H1 (cell line): Measurements from ENCODE around the gene RASGEF1B. TPM values are rescaled to one million over a fixed set of nuclear protein-coding genes. Genes with fewer than 3 reads are reported as not detected.
A peak's percentile ranks its signal among the peaks of the same experiment; 100 is the strongest.

Experiments
- ASH2L ChIP-seq: fragments of 200-600, 300-600 bp; sonication (generic); IDR thresholded peaks from one replicate; pipeline ENCODE4 v1.7.1; 2017; ENCODE audit warnings: low read length
- BRCA1 ChIP-seq: IDR thresholded peaks from 2 replicates; pipeline ENCODE4 v1.6.1; 2012; ENCODE audit warnings: low read depth, low read length, improper control_type of control experiment
- CEBPB ChIP-seq: IDR thresholded peaks from 2 replicates; pipeline ENCODE4 v1.6.1; 2012; ENCODE audit warnings: low read depth, low read length
- CREB1 ChIP-seq: IDR thresholded peaks from 2 replicates; pipeline ENCODE4 v1.6.1; 2012; ENCODE audit warnings: inconsistent platforms
- E2F6 ChIP-seq: IDR thresholded peaks from 2 replicates; pipeline ENCODE4 v1.6.1; 2012; ENCODE audit warnings: inconsistent platforms
- EP300 ChIP-seq, 2 experiments: IDR thresholded peaks; 1 replicate in 1 of 2; 2 replicates in 1 of 2; pipeline ENCODE4 v1.6.1; 2011 to 2012; ENCODE audit warnings: low read depth in 2 of 2, low read length in 2 of 2, mild to moderate bottlenecking in 2 of 2, borderline replicate concordance in 1 of 2, inconsistent platforms in 1 of 2, moderate library complexity in 1 of 2
- RAD21 ChIP-seq, 2 experiments: IDR thresholded peaks in 1 of 2; conservative IDR thresholded peaks in 1 of 2; 2 replicates each; pipeline ENCODE4 v1.6.1; 2011; ENCODE audit warnings: low read depth in 2 of 2, low read length in 2 of 2, improper control_type of control experiment in 1 of 2, inconsistent platforms in 1 of 2, mild to moderate bottlenecking in 1 of 2, moderate library complexity in 1 of 2
- RBBP5 ChIP-seq: IDR thresholded peaks from 2 replicates; pipeline ENCODE4 v1.7.1; 2012; ENCODE audit warnings: low read depth, mild to moderate bottlenecking, inconsistent platforms, low read length, moderate library complexity, borderline replicate concordance
- TCF12 ChIP-seq: IDR thresholded peaks from 2 replicates; pipeline ENCODE4 v1.6.1; 2011; ENCODE audit warnings: low read depth, mild to moderate bottlenecking, low read length
- polyA plus RNA-seq, 7 experiments: library from polyadenylated mRNA; depleted of rRNA in 3 of 7; stranded (reverse) in 5 of 7; unstranded in 2 of 7; fragments of >200 nt in 5 of 7; fragments of 200-250 nt in 2 of 7; gene quantifications; 1 replicate in 5 of 7; 2 replicates in 1 of 7; 4 replicates in 1 of 7; pipeline versions ENCODE4 v1.2.1 to v1.2.3, GENCODE V29; 2011 to 2013; ENCODE audit warnings: missing spikeins in 2 of 7, mixed read lengths in 2 of 7
- total RNA-seq: library from RNA; stranded (reverse); fragmentation: NEBNext Ultra II Directional; extraction: Animal tissue kit (Norgen Biotek cat#: 25700); gene quantifications from 2 replicates; pipeline ENCODE4 v1.2.1, GENCODE V29; 2021

RASGEF1B gene
- total and polyA plus RNA-seq, 2 of the 8 experiments (the other 6 are each of a cell fraction or from before 2014, with no cell fraction given), result 1.6 to 4.7 TPM

GRCh38 chr4:81405900-81406401, 65.8 kb downstream of the RASGEF1B start (continued):
- TF ChIP-seq CREB1 (no peak), E2F6 (no peak), CEBPB (peak; percentile 99), RBBP5 (no peak), TCF12 (no peak), EP300 (IDR thresholded peaks at IDR 0.05; ENCODE audit: borderline replicate concordance in 1 of 2, low read depth in 2 of 2, low read length in 2 of 2) (no peak), ASH2L (no peak), BRCA1 (no peak), RAD21 (IDR thresholded peaks at IDR 0.05 in 1 of 2, conservative IDR thresholded peaks at IDR 0.05 in 1 of 2; ENCODE audit: low read depth in 2 of 2, low read length in 2 of 2) (peak; percentile 70 to 77)
